HG02970 (cell line): ENCODE results near the gene BAIAP2.

ENCODE experiments used
- ATAC-seq: cut with Tn5 transposase; IDR thresholded peaks from one replicate; pipeline ENCODE4 v1.9.1; 2021; ENCODE audit warnings: mild to moderate bottlenecking, moderate library complexity, moderate number of reproducible peaks; ENCODE audit not compliant: unreplicated experiment, low FRiP score

Gene BAIAP2

GRCh38 chr17:81049973-81050551, 15.1 kb downstream of the BAIAP2 start:
- no peak for ATAC-seq

- ATAC-seq, result no peak
Measured at GRCh38 chr17:81050645-81051625, 16.0 kb downstream of the BAIAP2 start.

- no peak for ATAC-seq
Measured at GRCh38 chr17:81052199-81052997, 17.4 kb downstream of the BAIAP2 start.

GRCh38 chr17:81053041-81053970, 18.4 kb downstream of the BAIAP2 start:
- no peak for ATAC-seq

- no peak for ATAC-seq
Measured at GRCh38 chr17:81054308-81054707, 19.4 kb downstream of the BAIAP2 start.

GRCh38 chr17:81054881-81055370, 20.0 kb downstream of the BAIAP2 start:
- ATAC-seq, result no peak

GRCh38 chr17:81056312-81056711, 21.4 kb downstream of the BAIAP2 start:
- ATAC-seq, result no peak

GRCh38 chr17:81057079-81057730, 22.3 kb downstream of the BAIAP2 start:
- no peak for ATAC-seq

GRCh38 chr17:81057777-81058176, 22.8 kb downstream of the BAIAP2 start:
- ATAC-seq, result no peak

GRCh38 chr17:81058263-81058871, 23.4 kb downstream of the BAIAP2 start:
- no peak for ATAC-seq

GRCh38 chr17:81059026-81059425, 24.1 kb downstream of the BAIAP2 start:
- no peak for ATAC-seq

GRCh38 chr17:81060416-81060815, 25.5 kb downstream of the BAIAP2 start:
- ATAC-seq, result no peak

- no peak for ATAC-seq
Measured at GRCh38 chr17:81061027-81061735, 26.2 kb downstream of the BAIAP2 start.

- ATAC-seq, result no peak
Measured at GRCh38 chr17:81062014-81062780, 27.2 kb downstream of the BAIAP2 start.

- ATAC-seq, result no peak
Measured at GRCh38 chr17:81063106-81064093, 28.4 kb downstream of the BAIAP2 start.
